Vagina (tissue), 2 donors: ENCODE measurements around the gene GP1BB.
"Not testable (repeated sequence)": the region's sequence is repeated elsewhere in the genome, so short reads cannot be mapped to it uniquely, and the experiment has no call there.

Experiments used
- CTCF ChIP-seq, 3 experiments: fragments of 450-650 bp in 2 of 3; fragments of 200-600 bp in 1 of 3; sonication (generic) in 1 of 3; IDR thresholded peaks; one replicate each; pipeline ENCODE4 v1.5.1; 2017 to 2019; ENCODE audit warnings: antibody characterized with exemption in 3 of 3, mild to moderate bottlenecking in 2 of 3, moderate library complexity in 2 of 3
- POLR2A ChIP-seq, 2 donors: fragments of 450-650 bp; IDR thresholded peaks; one replicate each; pipeline ENCODE4 v1.6.1; 2017; ENCODE audit warnings: antibody characterized with exemption in 2 of 2, mild to moderate bottlenecking in 2 of 2, moderate library complexity in 2 of 2
- POLR2AphosphoS5 ChIP-seq, 2 donors: sonication (generic); formaldehyde crosslinking; IDR thresholded peaks; one replicate each; pipeline ENCODE4 v1.9.0; 2017; ENCODE audit warnings: antibody characterized with exemption in 2 of 2, mild to moderate bottlenecking in 2 of 2, low read depth in 1 of 2; ENCODE audit not compliant: insufficient read depth in 1 of 2

GRCh38 chr22:19676437-19676836 lies 46.9 kb upstream of the GP1BB start:
- TF ChIP-seq POLR2A (IDR thresholded peaks at IDR 0.05); CTCF (IDR thresholded peaks at IDR 0.05); POLR2AphosphoS5 (IDR thresholded peaks at IDR 0.05; ENCODE audit: insufficient read depth in 1 of 2, low read depth in 1 of 2): not testable (repeated sequence)
